GM21423 (cell line): ENCODE measurements around the gene BRSK2.

ENCODE experiments used
- ATAC-seq: cut with Tn5 transposase; IDR thresholded peaks from one replicate; pipeline ENCODE4 v1.9.1; 2021; ENCODE audit warnings: mild to moderate bottlenecking, moderate library complexity; ENCODE audit not compliant: unreplicated experiment

BRSK2 gene

GRCh38 chr11:1461826-1462697, 72.3 kb downstream of the BRSK2 start:
- ATAC-seq = no peak

DNA sequence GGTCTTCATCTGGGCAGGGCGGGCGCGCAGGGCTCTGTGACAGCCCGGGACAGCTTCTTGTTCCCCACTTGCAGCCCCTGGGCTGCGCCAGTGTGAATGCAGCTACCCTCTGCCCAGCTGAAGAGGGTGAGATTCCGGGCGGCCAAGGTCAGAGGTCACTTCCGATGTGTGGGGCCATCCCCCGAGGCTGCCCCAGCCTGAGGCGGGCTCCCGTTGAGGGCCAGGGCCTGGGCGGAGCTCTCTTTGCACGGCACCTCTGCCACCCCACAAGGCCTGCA, 72.9 kb downstream of the BRSK2 start:
- no peak for ATAC-seq

GRCh38 chr11:1463056-1463455, 73.3 kb downstream of the BRSK2 start:
- no peak for ATAC-seq

DNA sequence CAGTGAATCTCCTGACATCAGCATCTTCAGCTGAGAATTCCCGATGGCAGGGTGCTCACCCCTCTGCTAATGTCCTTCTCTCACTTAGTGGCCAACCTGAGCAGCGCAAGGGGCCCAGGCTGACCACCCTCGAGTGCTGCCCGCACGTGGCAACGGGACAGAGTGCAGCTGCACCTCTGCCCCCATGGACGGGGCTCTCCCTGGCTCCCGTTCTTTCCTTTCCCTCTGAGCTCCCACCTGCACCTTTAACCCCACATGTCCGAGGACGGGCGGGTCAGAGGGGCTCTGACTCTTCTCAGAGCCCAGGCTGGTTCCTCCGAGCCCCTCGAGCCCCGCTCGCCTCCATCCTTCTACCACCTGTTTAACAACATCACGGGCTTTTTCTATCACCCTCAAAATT, 77.0 kb downstream of the BRSK2 start:
- ATAC-seq = no peak

DNA sequence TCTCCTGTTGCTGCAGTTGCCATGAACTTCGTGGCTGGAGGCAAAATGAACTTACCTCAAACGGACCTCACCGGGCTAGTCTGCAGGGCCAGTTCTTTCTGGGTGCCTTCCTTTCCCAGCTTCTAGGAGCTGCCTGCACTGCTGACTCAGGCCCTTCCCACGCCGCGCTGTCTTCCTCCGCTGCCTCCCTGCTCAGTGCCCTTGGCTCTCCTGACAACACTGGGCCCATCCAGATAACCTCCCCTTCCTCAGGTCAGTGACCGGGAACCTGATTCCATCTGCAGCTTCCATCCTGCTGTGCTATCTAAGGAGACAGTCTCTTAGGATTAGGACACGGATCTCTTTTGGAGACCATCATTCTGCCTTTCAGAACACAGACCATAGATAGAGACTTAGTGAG, 77.5 kb downstream of the BRSK2 start:
- ATAC-seq = no peak

GRCh38 chr11:1468002-1468401, 78.3 kb downstream of the BRSK2 start:
- ATAC-seq = no peak

GRCh38 chr11:1468473-1469066, 78.8 kb downstream of the BRSK2 start:
- ATAC-seq = no peak

DNA sequence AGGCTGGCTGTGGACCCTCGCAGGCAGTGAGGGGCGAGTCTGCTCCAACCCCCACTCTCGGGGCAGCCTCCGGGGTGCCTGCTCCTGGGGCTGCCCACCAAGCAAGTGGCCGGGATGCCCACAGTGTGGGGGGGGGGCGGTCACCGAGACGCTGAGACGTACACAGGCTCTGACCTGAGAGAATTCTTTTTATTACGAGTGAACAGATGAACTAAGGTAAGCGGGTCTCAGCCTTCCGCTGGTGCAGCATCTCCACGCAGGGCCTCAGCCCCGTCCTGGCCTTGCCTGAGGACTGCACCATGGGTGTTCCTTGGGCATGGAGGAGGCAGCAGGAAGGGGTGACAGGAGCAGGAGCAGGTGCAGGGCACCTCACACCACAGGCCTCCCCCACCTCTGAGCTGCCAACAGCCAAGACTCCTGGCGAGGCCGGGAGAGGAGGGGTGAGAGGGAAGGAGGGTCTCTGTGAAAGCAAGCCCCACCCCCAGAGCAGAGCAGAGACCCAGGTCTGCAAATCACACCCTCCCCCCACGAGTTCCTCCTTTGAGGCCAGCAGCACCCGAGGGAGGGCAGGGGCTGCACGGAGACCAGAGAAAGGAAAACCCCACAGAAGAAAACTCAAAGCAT, 79.7 kb downstream of the BRSK2 start:
- ATAC-seq = no peak

GRCh38 chr11:1469911-1470680, 80.4 kb downstream of the BRSK2 start:
- no peak for ATAC-seq

GRCh38 chr11:1470681-1471611, 81.2 kb downstream of the BRSK2 start:
- no peak for ATAC-seq

DNA sequence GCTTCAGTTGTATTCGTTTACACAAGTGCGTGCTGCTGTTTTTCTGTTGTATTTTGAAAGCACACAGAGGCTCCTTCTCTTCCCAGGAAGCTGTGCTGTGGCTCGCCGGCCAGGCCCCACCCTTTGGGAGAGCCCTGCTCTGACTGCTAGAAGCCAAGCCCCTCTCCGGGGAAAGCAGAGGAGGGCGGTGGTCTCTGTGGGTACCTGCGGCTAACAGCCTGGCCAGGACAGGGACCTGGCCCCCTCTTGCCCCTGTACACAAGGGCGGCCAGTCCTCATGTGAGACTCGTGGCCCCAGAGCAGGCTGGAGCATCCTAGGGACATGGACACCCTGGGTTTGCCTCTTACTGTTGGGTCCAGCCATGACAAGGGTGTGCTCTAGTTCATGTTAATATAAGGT, 82.0 kb downstream of the BRSK2 start:
- no peak for ATAC-seq

DNA sequence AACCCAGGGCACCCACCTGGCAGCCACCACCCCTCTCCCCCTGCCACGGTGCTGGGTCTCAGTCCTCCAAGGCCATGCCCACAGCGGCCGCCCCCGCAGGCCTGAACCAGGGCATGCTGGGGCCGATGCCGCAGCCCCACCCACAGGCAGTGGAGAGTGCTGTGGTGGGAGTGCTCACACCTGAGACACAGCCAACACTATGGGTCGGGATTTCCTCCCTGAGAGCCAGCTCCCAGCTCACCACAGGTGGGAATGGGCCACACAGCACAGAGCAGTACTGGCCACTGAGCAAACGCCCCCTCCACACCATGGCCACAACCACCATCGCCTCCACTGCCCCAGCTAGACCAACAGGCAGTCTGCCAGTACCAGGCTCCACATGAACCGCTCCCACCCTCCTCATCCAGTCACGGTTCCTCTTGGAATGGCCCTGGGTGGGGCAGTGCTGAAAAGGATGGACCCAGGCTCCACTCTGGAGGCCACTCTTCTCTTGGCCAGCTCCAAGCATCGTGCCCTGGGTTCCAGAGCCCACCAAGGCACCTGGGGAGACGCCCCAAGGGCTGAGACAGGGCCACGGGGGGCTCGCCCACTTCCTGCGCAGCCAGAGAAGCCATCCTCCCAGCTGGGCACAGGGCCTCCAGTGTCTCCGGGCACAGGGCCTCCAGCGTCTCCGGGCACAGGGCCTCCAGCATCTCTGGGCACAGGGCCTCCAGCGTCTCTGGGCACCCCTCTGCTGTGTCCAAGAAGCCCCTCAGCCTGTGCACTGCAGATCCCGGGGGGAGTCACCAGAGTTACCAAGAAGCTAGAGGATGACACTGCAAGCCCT, 82.7 kb downstream of the BRSK2 start:
- ATAC-seq = no peak

DNA sequence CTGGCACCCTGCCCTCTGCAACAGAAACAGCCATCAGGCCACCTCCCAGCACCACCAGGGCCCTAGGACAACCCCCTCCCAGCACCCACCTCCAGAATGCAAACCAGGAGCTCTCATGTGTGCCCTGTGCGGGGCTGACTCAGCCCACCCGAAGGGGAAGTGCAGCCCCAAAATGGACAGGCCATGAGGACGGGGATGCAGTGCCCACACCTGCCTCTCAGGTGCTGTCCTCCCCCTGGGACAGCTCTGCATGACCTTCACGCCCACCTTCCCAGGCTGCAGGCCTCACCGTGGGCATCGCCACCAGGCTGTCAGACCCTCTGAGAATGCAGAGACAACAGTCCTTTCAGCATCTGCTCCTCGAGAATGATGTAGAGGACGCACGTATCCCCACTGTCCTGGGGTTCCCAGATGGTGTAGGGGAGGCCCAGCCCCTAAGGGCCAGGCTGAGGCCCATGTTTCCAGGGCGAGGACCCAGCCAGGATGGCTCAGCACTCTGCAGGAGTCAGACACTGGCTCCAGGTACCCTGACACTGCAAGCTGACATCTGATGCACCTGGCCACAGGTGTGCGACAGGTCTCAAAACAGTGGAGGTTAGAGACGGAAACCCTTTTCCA, 83.4 kb downstream of the BRSK2 start:
- no peak for ATAC-seq

DNA sequence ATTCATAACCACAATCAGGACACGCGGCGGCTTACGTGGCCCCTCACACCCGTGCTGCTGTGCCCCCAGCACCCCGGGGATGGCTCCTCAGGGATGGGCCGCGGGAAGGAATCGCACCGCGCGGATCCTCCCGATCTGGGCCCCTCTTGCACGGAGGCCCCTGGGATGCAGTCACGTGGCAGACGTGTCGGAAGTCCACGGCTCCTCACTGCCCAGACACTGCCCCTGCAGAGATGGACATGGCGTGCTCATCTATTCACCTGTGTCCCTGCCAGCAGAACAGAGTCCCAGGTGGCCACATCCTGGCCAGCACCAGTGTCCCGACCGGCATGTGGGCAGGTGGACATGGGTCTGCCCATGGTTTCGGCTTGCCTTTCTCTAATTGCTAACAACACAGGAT, 84.1 kb downstream of the BRSK2 start:
- ATAC-seq = no peak

- ATAC-seq = no peak
These were observed 86.1 kb downstream of the BRSK2 start for GRCh38 chr11:1475841-1476240.

DNA sequence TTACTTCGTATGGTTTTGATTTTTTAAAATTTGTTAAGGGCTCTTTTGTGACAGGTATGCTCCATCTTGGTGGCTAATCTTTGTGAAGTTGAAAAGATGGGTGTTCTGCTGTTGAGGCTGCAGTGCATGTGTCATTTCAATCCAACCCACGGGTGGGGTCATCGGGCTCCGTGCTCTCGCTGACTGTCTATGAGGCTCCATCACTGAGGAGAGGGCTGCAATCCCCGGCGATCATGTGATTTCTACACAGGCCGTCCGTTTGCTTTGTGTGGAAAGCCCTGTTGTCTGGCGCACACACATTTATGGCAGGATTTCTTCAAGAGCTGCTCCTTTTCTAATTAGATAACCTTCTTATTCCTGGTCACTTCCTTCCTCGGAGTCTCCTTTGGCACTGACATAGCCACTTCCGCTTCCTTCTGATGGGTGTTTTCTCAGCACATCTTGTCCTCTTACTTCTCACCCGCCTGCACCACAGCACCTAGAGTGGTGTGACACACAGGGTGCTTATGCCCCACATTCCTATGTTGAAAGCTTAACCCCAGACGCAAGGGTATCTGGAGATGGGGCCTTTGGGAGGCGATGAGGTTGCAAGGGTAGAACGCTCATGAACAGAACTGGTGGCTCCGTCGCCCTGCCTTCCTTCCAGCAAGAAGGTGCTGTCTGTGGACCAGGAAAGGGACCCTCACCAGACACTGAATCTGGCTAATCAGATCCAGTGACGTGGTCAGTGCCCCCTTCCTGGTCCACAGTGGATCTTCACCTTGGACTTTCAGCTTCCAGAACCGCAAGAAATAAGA, 87.4 kb downstream of the BRSK2 start:
- ATAC-seq = no peak

DNA sequence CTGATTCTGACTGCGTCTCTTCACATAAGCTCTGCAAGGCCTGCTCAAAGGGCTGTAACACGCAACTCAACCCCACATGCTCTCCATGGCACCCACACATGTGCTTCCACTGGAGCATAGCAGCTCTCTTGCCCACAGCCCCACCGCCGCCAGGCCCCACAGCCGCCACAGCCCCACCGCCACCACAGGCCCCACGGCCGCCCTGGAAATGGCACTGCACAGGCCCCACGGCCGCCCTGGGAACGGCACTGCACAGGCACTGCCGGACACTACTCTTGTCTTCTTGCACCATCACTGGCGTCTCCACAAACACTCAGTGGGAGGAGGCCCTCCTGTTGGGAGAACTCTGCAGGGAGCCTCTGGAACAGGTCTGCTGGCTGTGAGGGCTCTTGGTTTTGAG, 88.3 kb downstream of the BRSK2 start:
- no peak for ATAC-seq

DNA sequence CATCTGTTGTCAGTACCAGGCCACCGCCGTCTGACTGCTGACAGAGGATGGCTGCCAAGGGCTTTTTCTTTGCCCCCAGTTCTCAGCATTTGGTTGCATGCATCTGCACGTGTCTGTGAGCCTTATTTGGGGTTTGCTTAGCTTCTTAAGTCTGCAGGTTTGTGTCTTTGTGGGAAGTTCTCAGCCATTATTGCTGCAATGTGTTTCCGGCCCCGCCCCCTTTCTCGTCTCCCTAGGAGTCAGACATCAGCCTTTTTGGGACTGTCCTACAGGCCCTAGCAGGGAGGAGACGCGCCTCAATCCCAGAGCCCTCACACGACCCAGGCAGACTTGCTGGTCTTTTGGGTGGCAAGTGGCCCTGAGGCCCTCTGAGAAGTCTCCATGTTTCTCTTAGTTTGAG, 88.8 kb downstream of the BRSK2 start:
- ATAC-seq = no peak
